ENCODE measurements around the gene CLDND2. TPM values are rescaled to one million over a fixed set of nuclear protein-coding genes. Genes with fewer than 3 reads are reported as not detected.

CLDND2 gene
- total and polyA plus RNA-seq, 2 of the 4 experiments (the other 2 are of a cell fraction): not detected

GRCh38 chr19:51361239-51361638 is 7.6 kb downstream of the CLDND2 start:
- Histone ChIP-seq H3K9me3 (ENCODE audit: control insufficient read depth, insufficient read depth, low read length) (no peaks in the 10 kb centered on the region), H3K4me2 (ENCODE audit: low read depth, low read length) (no peak overlapping the region), H2AFZ (replicated peaks; ENCODE audit: low read length, poor library complexity) (no peak overlapping the region), H2AK9ac (replicated peaks; ENCODE audit: low read depth, low read length, poor library complexity) (peak overlapping the region; percentile 48), H4K20me1 (ENCODE audit: insufficient read depth, low read length) (peaks cover 3% of the 10 kb centered on the region), H4K91ac (ENCODE audit: insufficient read depth, low read depth, low read length) (no peak overlapping the region), H3K9me1 (ENCODE audit: insufficient read depth, low read length) (peaks cover 9% of the 10 kb centered on the region), H3K36me3 (ENCODE audit: control insufficient read depth, insufficient read depth, low read length) (no peaks in the 10 kb centered on the region), H3K4me3 (ENCODE audit: insufficient read depth, low read depth, low read length) (no peak overlapping the region), H3K79me1 (ENCODE audit: low read depth in 1 of 2, low read length in 2 of 2) (peaks cover 15 to 36% of the 10 kb centered on the region in 2 experiments), H2AK5ac (ENCODE audit: low read depth, low read length) (no peak overlapping the region), H2BK20ac (ENCODE audit: low read depth, low read length) (no peak overlapping the region), H3K23ac (ENCODE audit: low read depth, low read length) (no peak overlapping the region), H3K18ac (ENCODE audit: low read depth, low read length) (no peak overlapping the region), H2BK15ac (ENCODE audit: low read depth, low read length) (no peak overlapping the region), H3K4ac (ENCODE audit: low read depth, low read length) (no peak overlapping the region), H3K27me3 (ENCODE audit: control insufficient read depth, insufficient read depth, low read length) (no peaks in the 10 kb centered on the region), H3K14ac (replicated peaks; ENCODE audit: low read depth, low read length) (no peak overlapping the region), H3K27ac (ENCODE audit: insufficient read depth, low read length) (no peak overlapping the region), H3K4me1 (ENCODE audit: control insufficient read depth, insufficient read depth, low read length) (peaks cover 18% of the 10 kb centered on the region), H4K8ac (ENCODE audit: low read depth in 2 of 2, low read length in 2 of 2) (no peak overlapping the region), H4K5ac (ENCODE audit: low read depth, low read length) (no peak overlapping the region), H2BK120ac (ENCODE audit: low read depth, low read length) (no peak overlapping the region), H3K9ac (ENCODE audit: low read depth, low read length) (no peak overlapping the region), H2BK5ac (ENCODE audit: low read depth, low read length, poor library complexity, severe bottlenecking) (no peak overlapping the region), H3K56ac (ENCODE audit: extremely low read depth, insufficient read depth, low read length) (no peak overlapping the region)
- BruUV-seq (replicated peaks): no TSS peak
- intact Hi-C loops (cut with micrococcal nuclease) (no loop called here), in situ Hi-C loops (cut with MboI; ENCODE audit: low sequenced_read_pairs) (no loop called here), dilution Hi-C loops (cut with HindIII; ENCODE audit: low sequenced_read_pairs, unreplicated experiment) (no loop called here)
- no peak for ATAC-seq (ENCODE audit: low read depth)
- ChIA-PET POLR2A (ENCODE audit: unreplicated experiment) (interaction anchor here (0.6 kb wide), 1 partner anchor 340 kb away, joined by 3 read pairs; no protein-coding TSS in a partner anchor), CTCF (no interaction called here)
- DNase-seq: no peak
- TF ChIP-seq CEBPB (IDR thresholded peaks at IDR 0.05; ENCODE audit: low read depth, low read length): no peak
- TF ChIP-seq CTCF (conservative IDR thresholded peaks at IDR 0.05; ENCODE audit: low read depth, low read length): no peak
- TF ChIP-seq FOS (IDR thresholded peaks at IDR 0.05; ENCODE audit: low read depth, low read length): no peak
- no peak for TF ChIP-seq POLR2A (IDR thresholded peaks at IDR 0.05; ENCODE audit: low read depth, low read length)
- no peak for TF ChIP-seq NFE2L2 (IDR thresholded peaks at IDR 0.05; ENCODE audit: low read depth, low read length)
- no peak for TF ChIP-seq RCOR1 (IDR thresholded peaks at IDR 0.05; ENCODE audit: insufficient replicate concordance, low read length)
- TF ChIP-seq MAZ (IDR thresholded peaks at IDR 0.05; ENCODE audit: borderline replicate concordance, low read depth, low read length): no peak
- TF ChIP-seq CHD1 (IDR thresholded peaks at IDR 0.05; ENCODE audit: low read depth, low read length): no peak
- TF ChIP-seq RAD21 (IDR thresholded peaks at IDR 0.05; ENCODE audit: low read length): no peak
- TF ChIP-seq SMC3 (IDR thresholded peaks at IDR 0.05; ENCODE audit: low read depth, low read length): no peak
- no peak for TF ChIP-seq RFX5 (IDR thresholded peaks at IDR 0.05; ENCODE audit: low read depth, low read length)
- TF ChIP-seq MAFK (IDR thresholded peaks at IDR 0.05; ENCODE audit: low read depth, low read length): no peak
- TF ChIP-seq MXI1 (IDR thresholded peaks at IDR 0.05; ENCODE audit: borderline replicate concordance, low read depth, low read length): no peak
- no peak for TF ChIP-seq USF2 (IDR thresholded peaks at IDR 0.05; ENCODE audit: low read depth, low read length)
- no peak for TF ChIP-seq ELK1 (IDR thresholded peaks at IDR 0.05; ENCODE audit: borderline replicate concordance, low read depth, low read length)
- TF ChIP-seq BHLHE40 (IDR thresholded peaks at IDR 0.05; ENCODE audit: low read depth, low read length): no peak
- WGBS, 2 experiments (ENCODE audit: extremely low coverage in 2 of 2, insufficient read length in 1 of 2): 85% methylated on average over 7 of the region's 13 CpGs; no CpG with 5 or more reads in 1 of the 2 experiments
